H9 (cell line): ENCODE data around the gene MMD. TPM values are rescaled to one million over a fixed set of nuclear protein-coding genes. Genes with fewer than 3 reads are reported as not detected.

ENCODE experiments used
- DNase-seq: peaks from one replicate; pipeline ENCODE4 v3.0.0-alpha.2; 2017
- H2AFZ ChIP-seq: one replicate; pipeline ENCODE4 v1.6.1; 2013; ENCODE audit warnings: mild to moderate bottlenecking, low read length, control low read depth, moderate library complexity
- H2AK5ac ChIP-seq: 2 replicates; pipeline ENCODE4 v1.6.1; 2013; ENCODE audit warnings: low read length, control low read depth, mixed read lengths; ENCODE audit not compliant: insufficient read length
- H2BK120ac ChIP-seq: one replicate; pipeline ENCODE4 v1.6.1; 2013; ENCODE audit warnings: low read depth, mild to moderate bottlenecking, low read length, control low read depth, inconsistent platforms; ENCODE audit not compliant: poor library complexity, severe bottlenecking
- H2BK12ac ChIP-seq: 2 replicates; pipeline ENCODE4 v1.6.1; 2013; ENCODE audit warnings: low read length, control low read depth, mixed read lengths, low read depth; ENCODE audit not compliant: insufficient read length
- H2BK15ac ChIP-seq: 2 replicates; pipeline ENCODE4 v1.6.1; 2013; ENCODE audit warnings: low read depth, low read length, control low read depth
- H2BK20ac ChIP-seq: one replicate; pipeline ENCODE4 v1.6.1; 2013; ENCODE audit warnings: low read depth, mild to moderate bottlenecking, low read length, control low read depth, inconsistent platforms; ENCODE audit not compliant: poor library complexity, severe bottlenecking
- H2BK5ac ChIP-seq: 2 replicates; pipeline ENCODE4 v1.6.1; 2013; ENCODE audit warnings: low read length, control low read depth, mixed read lengths; ENCODE audit not compliant: insufficient read length
- H3K14ac ChIP-seq: 2 replicates; pipeline ENCODE4 v1.6.1; 2013; ENCODE audit warnings: low read length, control low read depth; ENCODE audit not compliant: insufficient read depth
- H3K18ac ChIP-seq: 2 replicates; pipeline ENCODE4 v1.6.1; 2013; ENCODE audit warnings: low read depth, mild to moderate bottlenecking, mixed read lengths, low read length, control low read depth; ENCODE audit not compliant: insufficient read length
- H3K23ac ChIP-seq: 2 replicates; pipeline ENCODE4 v1.6.1; 2013; ENCODE audit warnings: low read length, control low read depth, mixed read lengths, low read depth; ENCODE audit not compliant: insufficient read length
- H3K23me2 ChIP-seq: 2 replicates; pipeline ENCODE4 v1.6.1; 2013; ENCODE audit warnings: low read depth, mild to moderate bottlenecking, mixed read lengths, low read length, control low read depth; ENCODE audit not compliant: insufficient read length, poor library complexity, severe bottlenecking
- H3K27ac ChIP-seq: 2 replicates; pipeline ENCODE4 v1.5.1; 2013; ENCODE audit warnings: low read length, control low read depth, mixed read lengths, low read depth; ENCODE audit not compliant: insufficient read length
- H3K27me3 ChIP-seq: 2 replicates; pipeline ENCODE4 v1.6.1; 2013; ENCODE audit warnings: low read length, control low read depth, inconsistent platforms; ENCODE audit not compliant: insufficient read depth
- H3K4ac ChIP-seq: 2 replicates; pipeline ENCODE4 v1.6.1; 2013; ENCODE audit warnings: low read depth, mild to moderate bottlenecking, control low read depth, inconsistent platforms, low read length, moderate library complexity
- H3K4me1 ChIP-seq: 2 replicates; pipeline ENCODE4 v1.6.1; 2013; ENCODE audit warnings: low read length, control low read depth, inconsistent platforms; ENCODE audit not compliant: insufficient read depth
- H3K4me2 ChIP-seq: 2 replicates; pipeline ENCODE4 v1.6.1; 2013; ENCODE audit warnings: low read length, control low read depth, mixed read lengths; ENCODE audit not compliant: insufficient read length, insufficient read depth
- H3K56ac ChIP-seq: 2 replicates; pipeline ENCODE4 v1.6.1; 2013; ENCODE audit warnings: low read depth, mild to moderate bottlenecking, mixed read lengths, low read length, control low read depth; ENCODE audit not compliant: insufficient read length
- H3K79me1 ChIP-seq: 2 replicates; pipeline ENCODE4 v1.6.1; 2013; ENCODE audit warnings: low read depth, mild to moderate bottlenecking, moderate library complexity, low read length, control low read depth, inconsistent platforms; ENCODE audit not compliant: insufficient read depth, poor library complexity, severe bottlenecking
- H3K79me2 ChIP-seq: 2 replicates; pipeline ENCODE4 v1.6.1; 2013; ENCODE audit warnings: low read length, control low read depth, inconsistent platforms; ENCODE audit not compliant: insufficient read depth
- H3K9ac ChIP-seq: 2 replicates; pipeline ENCODE4 v1.6.1; 2013; ENCODE audit warnings: low read length, control low read depth, mixed read lengths; ENCODE audit not compliant: insufficient read length; ENCODE audit errors: extremely low read depth
- H3K9me3 ChIP-seq: one replicate; pipeline ENCODE4 v1.6.1; 2013; ENCODE audit warnings: low read depth, low read length, inconsistent platforms; ENCODE audit not compliant: control insufficient read depth
- H3T11ph ChIP-seq: one replicate; pipeline ENCODE4 v1.6.1; 2013; ENCODE audit warnings: mild to moderate bottlenecking, low read length, control low read depth, inconsistent platforms
- H4K20me1 ChIP-seq: one replicate; pipeline ENCODE4 v1.6.1; 2013; ENCODE audit not compliant: control insufficient read depth, insufficient read length, insufficient read depth
- H4K5ac ChIP-seq: 2 replicates; pipeline ENCODE4 v1.6.1; 2013; ENCODE audit warnings: low read depth, mild to moderate bottlenecking, mixed read lengths, low read length, control low read depth; ENCODE audit not compliant: insufficient read length
- H4K8ac ChIP-seq: replicated peaks from 2 replicates; pipeline ENCODE4 v1.6.1; 2013; ENCODE audit warnings: low read length, control low read depth, mixed read lengths, low read depth; ENCODE audit not compliant: insufficient read length
- H4K91ac ChIP-seq: 2 replicates; pipeline ENCODE4 v1.6.1; 2013; ENCODE audit warnings: low read depth, mild to moderate bottlenecking, moderate library complexity, mixed read lengths, low read length, control low read depth; ENCODE audit not compliant: insufficient read length
- H3K27ac Mint-ChIP-seq, 3 experiments: 2 replicates in 2 of 3; 3 replicates in 1 of 3; pipeline ENCODE4 v1.8.0; 2020 to 2021; ENCODE audit warnings: mixed read lengths in 3 of 3, mild to moderate bottlenecking in 1 of 3, moderate library complexity in 1 of 3
- H3K27me3 Mint-ChIP-seq: 2 replicates; pipeline ENCODE4 v1.8.0; 2021; ENCODE audit warnings: low read depth, mild to moderate bottlenecking, moderate library complexity, mixed read lengths
- H3K36me3 Mint-ChIP-seq, 3 experiments: 2 replicates in 2 of 3; 3 replicates in 1 of 3; pipeline ENCODE4 v1.8.0; 2020 to 2021; ENCODE audit warnings: low read depth in 3 of 3, mixed read lengths in 3 of 3; ENCODE audit not compliant: insufficient read depth in 1 of 3
- H3K4me1 Mint-ChIP-seq, 2 experiments: 2 replicates each; pipeline ENCODE4 v1.8.0; 2020; ENCODE audit warnings: mixed read lengths in 2 of 2
- H3K4me3 Mint-ChIP-seq, 2 experiments: 2 replicates in 1 of 2; 3 replicates in 1 of 2; pipeline ENCODE4 v1.8.0; 2020 to 2021; ENCODE audit warnings: mild to moderate bottlenecking in 2 of 2, mixed read lengths in 2 of 2, moderate library complexity in 1 of 2
- H3K9me3 Mint-ChIP-seq, 2 experiments: 2 replicates in 1 of 2; 3 replicates in 1 of 2; pipeline ENCODE4 v1.8.0; 2020; ENCODE audit warnings: mild to moderate bottlenecking in 2 of 2, mixed read lengths in 2 of 2, moderate library complexity in 1 of 2
- CTCF ChIP-seq: fragments of 200-600 bp; sonication (generic); conservative IDR thresholded peaks from 3 replicates; pipeline ENCODE4 v1.8.0; 2021; ENCODE audit warnings: antibody characterized with exemption, mild to moderate bottlenecking
- WGBS: extraction: QIAGEN DNeasy Blood & Tissue Kit; methylation state at CpG from one replicate; pipeline ENCODE4 v1.1.7; 2013; ENCODE audit warnings: missing lambda C conversion rate, low lambda C conversion rate, mixed read lengths; ENCODE audit not compliant: insufficient read length; ENCODE audit errors: extremely low coverage; 5-methylcytosine and 5-hydroxymethylcytosine counted together
- total RNA-seq: library from RNA; stranded (reverse); gene quantifications from 2 replicates; pipeline ENCODE4 v1.2.1, GENCODE V29; 2021

MMD gene
- total RNA-seq, 1 experiment from 2014 or later: 24.0 TPM

GRCh38 chr17:55350825-55351205, 70.8 kb downstream of the MMD start:
- Histone ChIP-seq H2BK15ac (no peak overlapping the region), H2AFZ (peak overlapping the region; percentile 85), H3K4me2 (no peak overlapping the region), H3K27me3 (no peaks in the 10 kb centered on the region), H2BK12ac (no peak overlapping the region), H3K27ac (no peak overlapping the region), H4K8ac (no peak overlapping the region), H2BK5ac (no peak overlapping the region), H4K91ac (no peak overlapping the region), H3K56ac (no peak overlapping the region), H4K20me1 (no peaks in the 10 kb centered on the region), H3K4ac (no peak overlapping the region), H3K79me1 (no peaks in the 10 kb centered on the region), H3K23me2 (no peaks in the 10 kb centered on the region), H3K9ac (no peak overlapping the region), H4K5ac (no peak overlapping the region), H3K9me3 (no peaks in the 10 kb centered on the region), H3K14ac (no peak overlapping the region), H2BK120ac (no peak overlapping the region), H3T11ph (no peak overlapping the region), H2BK20ac (no peak overlapping the region), H3K4me1 (no peaks in the 10 kb centered on the region), H3K23ac (no peak overlapping the region), H3K18ac (no peak overlapping the region), H2AK5ac (no peak overlapping the region), H3K79me2 (no peaks in the 10 kb centered on the region)
- no CpG with 5 or more reads among the region's 2 CpGs for WGBS
- H3K9me3 Mint-ChIP-seq: peaks cover 6 to 12% of the 10 kb centered on the region in 2 experiments; a peak in 4 of 5 replicates
- peak; percentile 52 for DNase-seq
- peaks cover 0 to 5% (median 4%) of the 10 kb centered on the region in 3 experiments; a peak in 6 of 7 replicates for H3K36me3 Mint-ChIP-seq
- peaks cover 16 to 22% of the 10 kb centered on the region in 2 experiments for H3K4me1 Mint-ChIP-seq
- H3K4me3 Mint-ChIP-seq: peak overlapping the region in 1 of 2 experiments; percentile 9; a peak in 1 of 5 replicates
- peak overlapping the region; percentile 80 to 88 (median 86); a peak in 5 of 7 replicates for H3K27ac Mint-ChIP-seq
- peaks cover 3% of the 10 kb centered on the region; the same call in 1 of the 2 replicates for H3K27me3 Mint-ChIP-seq
- TF ChIP-seq CTCF: no peak
